Measurements from ENCODE around the gene LMO3. TPM values are rescaled to one million over a fixed set of nuclear protein-coding genes. Genes with fewer than 3 reads are reported as not detected.

Gene LMO3
- total RNA-seq, 1 donor from 2014 or later: not detected

DNA sequence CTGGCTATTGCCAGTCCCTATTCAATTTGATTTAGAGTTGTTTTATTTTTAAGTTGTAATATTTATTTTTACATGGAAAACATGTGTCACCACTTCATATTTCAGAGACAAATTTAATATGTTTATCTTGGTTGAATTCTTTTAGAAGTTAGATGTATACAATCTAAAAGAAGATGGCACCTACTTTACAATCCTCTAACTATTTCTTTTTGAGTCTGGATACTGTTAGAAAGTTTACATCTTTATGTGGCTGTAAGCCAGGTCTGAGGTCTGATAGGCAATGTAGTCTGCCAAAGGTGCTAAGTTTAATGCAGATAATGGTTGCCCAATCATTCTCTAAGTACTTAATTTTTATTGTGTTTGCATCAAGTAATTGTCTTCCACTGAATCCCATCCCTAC lies 7.2 kb upstream of the LMO3 start:
- TF ChIP-seq, protein P1, sequence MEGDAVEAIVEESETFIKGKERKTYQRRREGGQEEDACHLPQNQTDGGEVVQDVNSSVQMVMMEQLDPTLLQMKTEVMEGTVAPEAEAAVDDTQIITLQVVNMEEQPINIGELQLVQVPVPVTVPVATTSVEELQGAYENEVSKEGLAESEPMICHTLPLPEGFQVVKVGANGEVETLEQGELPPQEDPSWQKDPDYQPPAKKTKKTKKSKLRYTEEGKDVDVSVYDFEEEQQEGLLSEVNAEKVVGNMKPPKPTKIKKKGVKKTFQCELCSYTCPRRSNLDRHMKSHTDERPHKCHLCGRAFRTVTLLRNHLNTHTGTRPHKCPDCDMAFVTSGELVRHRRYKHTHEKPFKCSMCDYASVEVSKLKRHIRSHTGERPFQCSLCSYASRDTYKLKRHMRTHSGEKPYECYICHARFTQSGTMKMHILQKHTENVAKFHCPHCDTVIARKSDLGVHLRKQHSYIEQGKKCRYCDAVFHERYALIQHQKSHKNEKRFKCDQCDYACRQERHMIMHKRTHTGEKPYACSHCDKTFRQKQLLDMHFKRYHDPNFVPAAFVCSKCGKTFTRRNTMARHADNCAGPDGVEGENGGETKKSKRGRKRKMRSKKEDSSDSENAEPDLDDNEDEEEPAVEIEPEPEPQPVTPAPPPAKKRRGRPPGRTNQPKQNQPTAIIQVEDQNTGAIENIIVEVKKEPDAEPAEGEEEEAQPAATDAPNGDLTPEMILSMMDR (conservative IDR thresholded peaks at IDR 0.05; ENCODE audit: low read depth, low read length): no peak
- DNase-seq (ENCODE audit: low read depth): no peak
- H3K4me3 ChIP-seq (ENCODE audit: low read depth, low read length): no peak overlapping the region

DNA sequence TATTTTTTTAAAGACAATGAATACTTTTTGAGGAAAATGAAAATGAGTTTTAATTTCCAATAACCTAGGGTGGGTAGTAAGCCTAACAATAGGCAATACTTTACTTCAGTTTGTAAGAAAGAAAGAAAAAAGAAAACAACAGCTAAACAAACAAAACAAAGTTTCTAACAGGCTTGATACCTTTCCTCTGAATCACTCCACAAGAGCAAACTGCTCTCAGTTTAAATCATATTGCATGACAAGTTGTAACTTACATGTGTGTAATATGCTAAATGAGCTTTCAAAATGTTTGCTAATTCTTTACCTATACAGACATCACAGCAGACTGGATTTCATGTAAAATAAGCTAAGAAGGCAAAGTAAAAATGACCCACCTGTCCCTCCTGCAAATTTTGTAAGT lies 6.7 kb upstream of the LMO3 start:
- DNase-seq (ENCODE audit: low read depth): no peak
- H3K4me3 ChIP-seq (ENCODE audit: low read depth, low read length): no peak overlapping the region
- TF ChIP-seq, protein P1 (conservative IDR thresholded peaks at IDR 0.05; ENCODE audit: low read depth, low read length): no peak

- no peak for DNase-seq (ENCODE audit: low read depth)
- TF ChIP-seq, protein P1 (conservative IDR thresholded peaks at IDR 0.05; ENCODE audit: low read depth, low read length): no peak
- H3K4me3 ChIP-seq (ENCODE audit: low read depth, low read length): no peak overlapping the region
Observed at GRCh38 chr12:16611146-16611545, 5.2 kb upstream of the LMO3 start.

GRCh38 chr12:16610743-16611142 lies 4.8 kb upstream of the LMO3 start:
- no peak overlapping the region for H3K4me3 ChIP-seq (ENCODE audit: low read depth, low read length)
- TF ChIP-seq, protein P1 (conservative IDR thresholded peaks at IDR 0.05; ENCODE audit: low read depth, low read length): no peak
- no peak for DNase-seq (ENCODE audit: low read depth)

DNA sequence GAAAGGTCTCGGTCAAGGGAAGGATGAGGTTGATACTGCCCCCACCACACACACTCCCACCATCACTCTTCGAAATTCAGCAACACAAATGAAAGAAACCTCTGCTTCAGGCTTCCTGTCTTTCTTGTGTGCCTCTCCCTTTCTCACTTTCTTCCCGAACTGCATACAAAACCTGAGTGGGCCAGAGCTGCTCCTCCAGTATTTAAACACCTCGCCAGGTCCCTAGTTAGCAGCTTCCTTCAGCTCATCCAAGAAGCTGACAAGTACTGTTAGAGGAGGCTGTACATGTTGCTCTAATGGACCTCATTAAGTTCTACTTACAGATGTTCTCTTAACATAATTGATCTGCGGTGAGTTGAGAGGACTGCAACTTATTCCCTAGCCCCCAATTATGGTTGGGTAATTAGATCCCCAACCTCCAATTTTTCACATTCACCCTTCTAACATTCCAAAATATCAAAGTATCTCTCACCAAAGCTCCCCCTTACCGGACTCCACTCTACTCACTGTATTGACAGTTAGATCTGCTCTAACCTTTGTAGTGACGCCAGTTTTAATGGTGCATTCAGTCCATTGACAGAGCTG lies 4.1 kb upstream of the LMO3 start:
- TF ChIP-seq, protein P1 (conservative IDR thresholded peaks at IDR 0.05; ENCODE audit: low read depth, low read length): no peak
- DNase-seq (ENCODE audit: low read depth): no peak
- H3K4me3 ChIP-seq (ENCODE audit: low read depth, low read length): no peak overlapping the region

- H3K4me3 ChIP-seq (ENCODE audit: low read depth, low read length): peak overlapping the region; percentile 32
- TF ChIP-seq, protein P1 (conservative IDR thresholded peaks at IDR 0.05; ENCODE audit: low read depth, low read length): no peak
- no peak for DNase-seq (ENCODE audit: low read depth)
Observed at GRCh38 chr12:16608946-16609539, 3.1 kb upstream of the LMO3 start.
